Activated CD8-positive, alpha-beta memory T cell treated with anti-CD3 and anti-CD28 coated beads for 4 hours (primary cell): ENCODE data around the gene FBRS.
"Not testable (repeated sequence)": the region's sequence is repeated elsewhere in the genome, so short reads cannot be mapped to it uniquely, and the experiment has no call there.

Source experiments
- DNase-seq, 2 donors: peaks; one replicate each; pipeline ENCODE4 v3.0.0-alpha.2; 2020; ENCODE audit warnings: low read depth in 2 of 2

Gene FBRS

GRCh38 chr16:30664616-30665109 is 6.4 kb downstream of the FBRS start:
- DNase-seq = no peak

- no peak for DNase-seq
These were observed 7.1 kb downstream of the FBRS start for GRCh38 chr16:30665155-30665829.

- no peak for DNase-seq
These were observed 7.6 kb downstream of the FBRS start for GRCh38 chr16:30665830-30666190.

- DNase-seq = no peak
These were observed 8.4 kb downstream of the FBRS start for GRCh38 chr16:30666681-30667080.

GRCh38 chr16:30667361-30667905 is 9.2 kb downstream of the FBRS start:
- no peak for DNase-seq

GRCh38 chr16:30668393-30668792 is 10.2 kb downstream of the FBRS start:
- no peak for DNase-seq

- no peak for DNase-seq
These were observed 11.0 kb downstream of the FBRS start for GRCh38 chr16:30669026-30669902.

- DNase-seq = no peak
These were observed 11.9 kb downstream of the FBRS start for GRCh38 chr16:30669903-30670824.

GRCh38 chr16:30675143-30675542 is 16.9 kb downstream of the FBRS start:
- no peak for DNase-seq

GRCh38 chr16:30677931-30678585 is 19.8 kb downstream of the FBRS start:
- DNase-seq = no peak

- DNase-seq = no peak
These were observed 20.3 kb downstream of the FBRS start for GRCh38 chr16:30678586-30678970.

GRCh38 chr16:30680326-30680725 is 22.1 kb downstream of the FBRS start:
- DNase-seq = no peak

- no peak for DNase-seq
These were observed 30.5 kb downstream of the FBRS start for GRCh38 chr16:30688701-30689100.

- DNase-seq = no peak
These were observed 33.7 kb downstream of the FBRS start for GRCh38 chr16:30691907-30692306.

GRCh38 chr16:30692396-30693064 is 34.3 kb downstream of the FBRS start:
- DNase-seq = no peak

- no peak for DNase-seq
These were observed 36.9 kb downstream of the FBRS start for GRCh38 chr16:30694926-30695693.

- not testable (repeated sequence) for DNase-seq
These were observed 38.4 kb downstream of the FBRS start for GRCh38 chr16:30696646-30697045.

- no peak for DNase-seq
These were observed 39.3 kb downstream of the FBRS start for GRCh38 chr16:30697264-30698138.
